ENCODE measurements around the gene ZNF462. TPM values are rescaled to one million over a fixed set of nuclear protein-coding genes. Genes with fewer than 3 reads are reported as not detected.
"Not testable (repeated sequence)": the region's sequence is repeated elsewhere in the genome, so short reads cannot be mapped to it uniquely, and the experiment has no call there.

ZNF462 gene
- total RNA-seq, 1 experiment from 2014 or later: 10.7 TPM

- DNase-seq (ENCODE audit: extremely low read depth, low read depth): not testable (repeated sequence)
Observed at GRCh38 chr9:106989904-106990303, 126.9 kb downstream of the ZNF462 start.

- no peak for DNase-seq (ENCODE audit: extremely low read depth, low read depth)
Observed at GRCh38 chr9:106992186-106992585, 129.2 kb downstream of the ZNF462 start.

GRCh38 chr9:106993603-106994002, 130.6 kb downstream of the ZNF462 start:
- no peak for DNase-seq (ENCODE audit: extremely low read depth, low read depth)

DNA sequence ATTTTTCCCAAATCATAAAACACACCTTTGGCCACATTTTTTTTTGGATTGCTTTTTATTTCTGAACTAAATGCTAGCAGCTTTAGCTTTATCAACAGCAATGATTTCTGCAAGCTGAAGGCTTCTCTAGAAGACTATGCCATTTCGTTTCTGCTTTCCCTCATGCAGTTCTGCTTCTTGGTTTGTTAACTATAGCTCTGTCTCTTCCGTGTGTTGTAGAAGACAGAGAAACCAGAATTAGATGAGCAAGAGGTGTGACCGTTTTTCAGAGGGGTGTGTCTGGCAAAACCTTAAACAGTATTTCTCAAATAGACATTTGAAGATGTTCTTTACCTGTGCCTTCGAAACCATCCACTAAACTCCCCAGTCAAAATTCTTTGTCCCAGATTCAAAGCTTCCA, 131.5 kb downstream of the ZNF462 start:
- DNase-seq (ENCODE audit: extremely low read depth, low read depth): no peak

DNA sequence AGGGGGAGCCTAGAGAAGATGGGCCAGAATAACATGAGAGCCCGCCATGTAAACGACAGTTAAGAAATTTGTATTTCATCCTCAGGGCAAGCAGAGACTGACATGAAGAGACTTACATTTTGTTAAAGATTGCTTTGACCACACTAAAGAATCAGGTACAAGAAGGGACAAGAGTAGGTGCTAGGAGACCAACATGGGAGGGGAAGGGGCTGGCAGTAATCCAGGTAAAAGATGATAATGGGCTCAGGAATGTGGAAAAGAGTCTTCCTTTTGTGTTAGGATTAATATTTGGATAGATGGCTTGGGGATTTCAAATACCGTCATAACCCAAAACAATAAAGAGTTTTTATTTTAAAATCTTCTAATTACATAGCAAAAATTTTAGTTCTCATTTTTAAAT, 137.3 kb downstream of the ZNF462 start:
- DNase-seq (ENCODE audit: extremely low read depth, low read depth): no peak

DNA sequence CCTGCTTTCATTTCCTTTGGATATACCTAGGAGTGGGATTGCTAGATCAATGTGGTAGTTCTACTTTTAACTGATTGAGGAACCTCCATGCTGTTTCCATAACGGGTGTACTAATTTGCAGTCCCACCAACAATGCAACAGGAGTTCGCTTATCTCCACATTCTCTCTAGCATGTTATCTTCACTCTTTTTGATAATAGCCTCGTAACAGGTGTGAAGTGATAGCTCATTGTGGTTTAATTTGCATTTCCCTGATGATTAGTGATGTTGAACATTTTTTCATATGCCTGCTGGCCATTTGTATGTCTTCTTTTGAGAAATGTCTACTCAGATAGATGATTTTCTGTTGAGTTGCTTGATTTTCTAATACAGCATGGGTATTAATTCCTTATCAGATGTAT, 142.2 kb downstream of the ZNF462 start:
- DNase-seq (ENCODE audit: extremely low read depth, low read depth): no peak

- DNase-seq (ENCODE audit: extremely low read depth, low read depth): no peak
Observed at GRCh38 chr9:107007402-107007801, 144.4 kb downstream of the ZNF462 start.

DNA sequence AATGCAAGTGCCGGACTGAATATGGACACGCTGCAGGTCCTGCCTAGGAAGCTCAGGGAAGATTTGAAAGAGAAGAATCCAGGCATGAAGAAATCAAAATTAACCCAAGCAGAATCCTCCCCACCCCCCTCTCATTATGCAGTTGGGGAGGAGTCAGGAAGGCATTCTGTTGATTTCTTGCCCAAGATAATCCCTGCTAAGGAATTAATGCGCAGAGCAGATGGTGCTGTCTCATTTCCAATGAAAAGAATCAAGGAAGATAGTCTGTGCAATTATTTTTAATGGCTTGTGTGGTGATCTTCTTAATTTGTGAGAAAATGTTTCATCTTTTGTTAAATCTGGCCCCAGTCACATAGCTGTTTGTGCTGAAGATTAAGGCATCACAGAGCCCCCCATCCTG, 145.0 kb downstream of the ZNF462 start:
- no peak for DNase-seq (ENCODE audit: extremely low read depth, low read depth)

GRCh38 chr9:107008447-107008846, 145.5 kb downstream of the ZNF462 start:
- no peak for DNase-seq (ENCODE audit: extremely low read depth, low read depth)

GRCh38 chr9:107016383-107016782, 153.4 kb downstream of the ZNF462 start:
- DNase-seq (ENCODE audit: extremely low read depth, low read depth): no peak

DNA sequence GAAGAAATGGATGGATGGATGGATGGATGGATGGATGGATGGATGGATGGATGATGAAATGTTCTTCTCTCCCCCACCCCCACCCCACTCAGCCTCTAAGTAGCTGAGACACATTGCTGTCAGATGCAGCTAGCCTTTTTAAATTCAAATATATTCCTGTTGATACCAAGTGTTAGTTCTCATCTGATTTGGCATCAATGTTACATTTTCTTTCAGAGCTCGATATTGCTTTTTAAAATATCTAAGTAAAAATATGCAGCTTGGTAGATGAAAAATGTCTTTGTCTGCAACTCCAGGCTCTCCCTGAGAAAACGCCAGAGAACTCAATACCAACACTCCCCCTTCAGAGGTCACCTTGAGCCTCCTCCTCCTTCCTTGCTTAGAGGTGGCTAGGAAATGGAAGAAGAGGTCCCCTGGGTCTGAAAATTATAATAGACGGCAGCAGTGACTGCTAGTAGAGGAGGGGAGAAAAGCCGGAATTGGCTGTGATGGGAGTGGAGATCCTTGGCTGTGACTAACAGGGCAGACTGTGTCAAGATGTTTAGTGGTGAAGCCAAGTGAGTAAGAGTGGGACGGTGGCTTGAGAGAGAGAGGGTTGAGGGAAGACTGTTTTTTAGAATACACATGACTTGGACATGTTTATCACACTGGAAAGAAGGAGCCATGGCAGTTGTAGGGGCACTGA, 156.0 kb downstream of the ZNF462 start:
- no peak for DNase-seq (ENCODE audit: extremely low read depth, low read depth)

- DNase-seq (ENCODE audit: extremely low read depth, low read depth): no peak
Observed at GRCh38 chr9:107020040-107020530, 157.1 kb downstream of the ZNF462 start.

DNA sequence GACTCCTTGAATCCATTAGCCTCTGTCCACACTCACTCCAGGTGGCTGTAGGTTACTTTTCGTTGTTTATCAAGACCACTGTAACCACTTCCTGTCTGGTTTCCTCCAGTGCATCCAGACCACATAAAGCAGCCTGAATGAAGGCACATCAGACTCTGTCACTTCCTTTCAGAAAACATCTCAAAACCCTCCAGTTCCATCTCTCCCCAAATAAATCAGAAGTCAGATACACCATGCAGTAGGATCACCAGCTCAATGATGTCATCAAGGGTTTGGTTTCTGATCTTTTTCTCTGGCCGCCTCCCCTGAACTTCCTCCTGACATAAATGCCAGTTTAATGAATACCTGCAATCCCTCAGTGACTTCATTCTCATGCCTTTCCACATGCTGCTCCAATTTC, 161.2 kb downstream of the ZNF462 start:
- no peak for DNase-seq (ENCODE audit: extremely low read depth, low read depth)

GRCh38 chr9:107025260-107026035, 162.5 kb downstream of the ZNF462 start:
- no peak for DNase-seq (ENCODE audit: extremely low read depth, low read depth)

DNA sequence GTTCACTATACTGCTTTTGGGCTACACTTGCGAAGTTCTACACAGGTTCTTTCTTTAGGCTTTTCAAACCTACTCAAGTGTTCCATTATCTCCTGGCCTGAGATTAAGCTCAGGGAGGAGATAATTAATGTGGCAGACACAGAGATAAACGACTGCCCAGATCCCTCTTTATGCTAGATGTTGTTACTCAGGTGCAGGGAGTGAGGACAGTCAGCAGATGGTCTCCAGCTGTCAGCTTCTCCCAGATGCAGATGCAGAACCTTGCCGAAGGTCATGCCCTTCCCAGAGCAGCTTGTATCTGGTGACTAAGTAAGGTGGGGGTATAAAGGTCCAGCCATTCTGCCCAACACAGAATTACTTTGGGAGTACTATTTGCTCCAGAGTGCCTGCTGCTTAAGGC, 166.2 kb downstream of the ZNF462 start:
- no peak for DNase-seq (ENCODE audit: extremely low read depth, low read depth)

DNA sequence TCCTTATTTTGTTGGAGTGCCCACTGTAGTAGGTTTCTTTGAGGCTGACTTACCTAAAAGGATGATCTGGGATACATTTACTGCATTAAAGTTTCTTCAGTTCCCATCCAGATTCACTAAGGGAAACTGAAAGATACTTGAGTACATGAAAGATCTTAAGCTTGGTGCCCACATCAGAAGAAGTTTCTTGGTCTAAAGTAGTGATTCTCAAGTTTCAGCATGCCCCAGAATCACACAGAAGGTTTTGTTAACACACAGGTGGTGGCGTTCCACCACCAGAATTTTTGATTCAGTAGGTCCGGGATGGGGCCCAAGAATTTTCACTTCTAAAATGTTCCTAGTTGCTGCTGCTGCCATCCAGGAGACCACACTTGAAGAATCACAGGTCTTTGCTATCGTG, 171.0 kb downstream of the ZNF462 start:
- DNase-seq (ENCODE audit: extremely low read depth, low read depth): no peak

GRCh38 chr9:107034831-107035230, 171.9 kb downstream of the ZNF462 start:
- no peak for DNase-seq (ENCODE audit: extremely low read depth, low read depth)

DNA sequence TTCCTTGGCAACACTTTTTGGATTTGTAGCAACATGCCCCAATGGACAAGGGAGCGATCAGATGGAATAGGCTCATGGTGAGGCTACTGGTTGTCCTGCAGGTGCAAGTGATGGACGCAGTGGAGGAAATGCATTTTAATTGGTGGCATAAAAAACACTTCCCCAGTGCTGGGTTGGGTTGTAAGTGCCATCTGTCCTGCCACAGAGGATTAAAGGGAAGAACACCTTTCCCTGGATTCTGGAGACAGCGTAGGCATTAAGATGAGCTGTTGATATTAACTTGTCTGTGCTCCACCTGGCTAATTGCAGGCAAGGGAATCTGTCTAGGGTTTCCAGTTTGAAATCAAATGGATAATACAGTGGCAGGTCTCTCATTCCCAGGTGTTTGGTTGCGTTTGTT, 173.4 kb downstream of the ZNF462 start:
- DNase-seq (ENCODE audit: extremely low read depth, low read depth): no peak

- DNase-seq (ENCODE audit: extremely low read depth, low read depth): no peak
Observed at GRCh38 chr9:107039542-107039941, 176.6 kb downstream of the ZNF462 start.

- no peak for DNase-seq (ENCODE audit: extremely low read depth, low read depth)
Observed at GRCh38 chr9:107042606-107043005, 179.6 kb downstream of the ZNF462 start.

- DNase-seq (ENCODE audit: extremely low read depth, low read depth): no peak
Observed at GRCh38 chr9:107043886-107044285, 180.9 kb downstream of the ZNF462 start.

DNA sequence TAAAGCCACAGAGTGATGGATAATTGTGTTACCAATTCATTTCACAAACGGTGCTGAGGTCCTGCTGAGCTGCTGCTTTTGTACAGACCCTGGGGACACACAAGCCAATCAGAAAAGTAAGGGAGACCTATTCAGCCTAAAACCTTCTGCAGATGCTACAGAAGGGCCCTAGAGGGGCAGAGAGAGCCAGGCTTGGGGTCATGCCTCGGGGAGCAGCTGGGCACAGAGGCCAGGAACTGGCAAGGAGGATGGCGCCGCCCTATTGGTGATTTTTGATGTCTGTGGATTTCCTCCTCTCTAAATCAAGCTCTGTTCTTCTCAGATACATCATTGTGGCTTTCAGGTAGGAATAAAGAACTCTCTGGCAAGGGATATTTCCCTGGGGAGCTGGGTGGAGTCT, 181.9 kb downstream of the ZNF462 start:
- DNase-seq (ENCODE audit: extremely low read depth, low read depth): no peak
